Suprapubic skin (tissue), 4 donors: ENCODE data around the gene NACC2. TPM values are rescaled to one million over a fixed set of nuclear protein-coding genes. Genes with fewer than 3 reads are reported as not detected.

Experiments used
- DNase-seq, 2 donors: peaks; one replicate each; pipeline ENCODE4 v3.0.0-alpha.2; 2019; ENCODE audit warnings: low spot score in 2 of 2
- H3K27ac ChIP-seq: fragments of 200-600 bp; sonication (generic); one replicate; pipeline ENCODE4 v1.5.1; 2019
- H3K27me3 ChIP-seq: fragments of 200-600 bp; sonication (generic); one replicate; pipeline ENCODE4 v1.5.1; 2019
- H3K36me3 ChIP-seq: fragments of 200-600 bp; sonication (generic); one replicate; pipeline ENCODE4 v1.5.1; 2019
- H3K4me1 ChIP-seq: fragments of 200-600 bp; sonication (generic); one replicate; pipeline ENCODE4 v1.5.1; 2019
- H3K4me3 ChIP-seq: fragments of 200-600 bp; sonication (generic); one replicate; pipeline ENCODE4 v1.5.1; 2019; ENCODE audit warnings: mild to moderate bottlenecking
- H3K9me3 ChIP-seq: fragments of 200-600 bp; sonication (generic); one replicate; pipeline ENCODE4 v1.5.1; 2019
- EP300 ChIP-seq: sonication (generic); formaldehyde crosslinking; IDR thresholded peaks from one replicate; pipeline ENCODE4 v1.6.1; 2017; ENCODE audit warnings: antibody characterized with exemption
- POLR2A ChIP-seq, 2 donors: fragments of 450-650 bp; IDR thresholded peaks; one replicate each; pipeline ENCODE4 v1.6.1; 2017; ENCODE audit warnings: antibody characterized with exemption in 2 of 2, mild to moderate bottlenecking in 2 of 2, moderate library complexity in 2 of 2
- POLR2AphosphoS5 ChIP-seq, 3 donors: sonication (generic); formaldehyde crosslinking; IDR thresholded peaks; one replicate each; pipeline ENCODE4 v1.6.1; 2017; ENCODE audit warnings: antibody characterized with exemption in 3 of 3
- WGBS: methylation state at CpG from one replicate; pipeline ENCODE4 v1.1.5; 2018; 5-methylcytosine and 5-hydroxymethylcytosine counted together
- total RNA-seq, 4 donors: library from RNA; depleted of rRNA; stranded (reverse); fragments of >200 nt; gene quantifications; one replicate each; pipeline ENCODE4 v1.1.0, GENCODE V29; 2016
- TF ChIP-seq, protein P1 (sequence below), 2 donors: fragments of 200-600 bp in 1 of 2; fragments of 450-650 bp in 1 of 2; sonication (generic) in 1 of 2; IDR thresholded peaks; one replicate each; pipeline ENCODE4 v1.5.1; 2016 to 2019; ENCODE audit warnings: antibody characterized with exemption in 2 of 2, mild to moderate bottlenecking in 1 of 2, moderate library complexity in 1 of 2

NACC2 gene
- total RNA-seq, 4 donors from 2014 or later, result 12.1 to 14.9 (median 13.7) TPM

DNA sequence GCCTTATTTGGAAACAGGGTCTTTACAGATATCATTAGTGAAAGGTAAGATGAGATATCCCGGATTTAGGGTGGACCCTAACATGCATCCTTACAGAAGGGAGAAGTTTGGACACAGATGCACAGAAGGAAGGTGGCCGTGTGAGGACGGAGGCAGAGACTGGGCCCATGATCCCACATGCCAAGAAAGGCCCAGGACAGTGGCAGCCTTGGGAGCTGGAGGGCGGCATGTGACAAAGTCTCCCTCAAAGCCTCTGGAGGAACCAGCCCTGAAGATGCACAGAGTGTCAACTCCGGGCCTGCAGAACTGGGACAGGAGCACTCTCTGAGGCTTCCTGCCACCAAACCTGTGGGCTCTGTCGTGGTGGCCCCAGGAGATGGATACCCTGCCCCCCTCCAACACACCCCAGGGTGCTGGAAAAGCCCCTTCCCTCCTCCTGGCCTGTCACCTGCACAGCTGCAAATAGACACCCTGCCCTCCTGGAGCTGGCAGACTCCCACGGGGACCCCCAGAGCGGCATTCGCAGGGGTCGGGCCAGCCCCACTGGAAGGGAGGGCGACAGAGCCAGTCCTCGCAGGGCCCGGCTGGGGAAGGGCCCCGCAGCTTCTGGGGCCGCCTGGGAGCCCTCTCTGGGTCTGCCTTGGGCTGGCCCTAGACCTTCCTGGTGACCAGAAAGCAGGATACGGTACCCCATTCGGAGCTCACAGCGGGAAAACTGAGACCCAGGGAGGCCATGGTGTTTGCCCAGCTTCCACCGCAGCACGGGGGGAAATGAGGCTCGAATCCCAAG is 7.9 kb downstream of the NACC2 start:
- no peak overlapping the region for H3K4me3 ChIP-seq
- peaks cover 59% of the 10 kb centered on the region for H3K4me1 ChIP-seq
- 83% methylated on average over 11 of the region's 21 CpGs for WGBS
- no peak overlapping the region for H3K27ac ChIP-seq
- DNase-seq, result no peak
- peaks cover 5% of the 10 kb centered on the region for H3K36me3 ChIP-seq
- H3K9me3 ChIP-seq, result no peaks in the 10 kb centered on the region
- no peaks in the 10 kb centered on the region for H3K27me3 ChIP-seq
- TF ChIP-seq POLR2AphosphoS5 (IDR thresholded peaks at IDR 0.05) (no peak), POLR2A (IDR thresholded peaks at IDR 0.05) (no peak), EP300 (no peak)
- TF ChIP-seq, protein P1, sequence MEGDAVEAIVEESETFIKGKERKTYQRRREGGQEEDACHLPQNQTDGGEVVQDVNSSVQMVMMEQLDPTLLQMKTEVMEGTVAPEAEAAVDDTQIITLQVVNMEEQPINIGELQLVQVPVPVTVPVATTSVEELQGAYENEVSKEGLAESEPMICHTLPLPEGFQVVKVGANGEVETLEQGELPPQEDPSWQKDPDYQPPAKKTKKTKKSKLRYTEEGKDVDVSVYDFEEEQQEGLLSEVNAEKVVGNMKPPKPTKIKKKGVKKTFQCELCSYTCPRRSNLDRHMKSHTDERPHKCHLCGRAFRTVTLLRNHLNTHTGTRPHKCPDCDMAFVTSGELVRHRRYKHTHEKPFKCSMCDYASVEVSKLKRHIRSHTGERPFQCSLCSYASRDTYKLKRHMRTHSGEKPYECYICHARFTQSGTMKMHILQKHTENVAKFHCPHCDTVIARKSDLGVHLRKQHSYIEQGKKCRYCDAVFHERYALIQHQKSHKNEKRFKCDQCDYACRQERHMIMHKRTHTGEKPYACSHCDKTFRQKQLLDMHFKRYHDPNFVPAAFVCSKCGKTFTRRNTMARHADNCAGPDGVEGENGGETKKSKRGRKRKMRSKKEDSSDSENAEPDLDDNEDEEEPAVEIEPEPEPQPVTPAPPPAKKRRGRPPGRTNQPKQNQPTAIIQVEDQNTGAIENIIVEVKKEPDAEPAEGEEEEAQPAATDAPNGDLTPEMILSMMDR (IDR thresholded peaks at IDR 0.05), result no peak

DNA sequence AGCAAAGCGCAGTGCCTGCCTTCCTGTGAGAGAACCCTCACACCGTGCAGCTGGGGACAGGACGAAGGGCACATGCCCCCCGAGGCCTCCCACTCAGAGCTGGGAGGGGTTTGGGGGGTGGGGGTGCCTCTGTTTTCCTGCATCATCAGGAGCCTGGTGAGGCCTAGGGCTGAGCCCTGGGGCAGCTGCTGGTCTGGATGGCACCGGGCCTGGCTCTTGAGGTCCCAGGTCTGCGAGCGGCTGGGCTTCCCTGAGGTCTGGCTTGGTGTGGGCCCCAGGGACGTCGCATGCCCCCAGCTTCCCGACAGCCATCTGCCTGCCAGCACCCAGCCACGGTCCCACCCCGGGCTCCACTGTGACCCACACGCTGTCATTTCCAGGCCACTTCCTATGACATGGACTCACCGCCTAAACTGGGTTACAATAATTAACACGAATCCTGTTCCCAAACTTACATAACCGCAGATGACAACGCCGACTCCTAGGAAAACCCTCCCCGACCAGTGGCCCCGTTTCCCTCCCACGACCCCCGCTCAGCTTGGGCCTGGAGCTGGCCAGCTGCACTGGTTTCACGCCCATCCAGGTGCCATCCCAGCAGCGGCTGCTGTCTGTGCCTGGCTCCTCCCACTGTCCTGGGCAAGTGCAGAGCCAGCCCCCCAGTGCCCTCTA is 8.7 kb downstream of the NACC2 start:
- Histone ChIP-seq H3K36me3 (peaks cover 5% of the 10 kb centered on the region), H3K9me3 (no peaks in the 10 kb centered on the region), H3K27ac (no peak overlapping the region), H3K4me3 (no peak overlapping the region), H3K27me3 (no peaks in the 10 kb centered on the region), H3K4me1 (peaks cover 59% of the 10 kb centered on the region)
- peak in 1 of 2 donors; percentile 62 for DNase-seq
- 91% methylated on average over 7 of the region's 24 CpGs for WGBS
- TF ChIP-seq POLR2A (IDR thresholded peaks at IDR 0.05) (no peak), POLR2AphosphoS5 (IDR thresholded peaks at IDR 0.05) (no peak), EP300 (no peak)
- TF ChIP-seq, protein P1 (IDR thresholded peaks at IDR 0.05), result no peak

DNA sequence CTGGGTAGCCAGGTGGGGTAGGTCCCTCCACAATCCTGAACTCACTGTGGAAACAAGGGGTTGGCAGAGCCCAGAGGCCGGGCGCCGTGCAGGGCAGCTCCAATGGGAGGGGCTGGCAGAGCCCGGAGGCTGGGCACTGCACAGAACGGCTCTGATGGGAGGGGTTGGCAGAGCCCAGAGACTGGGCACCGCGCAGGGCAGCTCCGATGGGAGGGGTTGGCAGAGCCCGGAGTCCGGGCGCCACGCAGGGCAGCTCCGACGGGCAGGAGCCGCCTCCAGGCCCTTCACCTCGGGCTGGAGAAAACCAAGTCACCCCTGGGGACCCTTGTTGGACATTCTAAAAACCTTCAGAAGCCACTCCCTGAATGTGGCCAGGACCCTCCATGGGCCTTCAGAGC is 9.3 kb downstream of the NACC2 start:
- Histone ChIP-seq H3K4me3 (no peak overlapping the region), H3K4me1 (peaks cover 59% of the 10 kb centered on the region), H3K27me3 (no peaks in the 10 kb centered on the region), H3K9me3 (no peaks in the 10 kb centered on the region), H3K36me3 (peaks cover 5% of the 10 kb centered on the region), H3K27ac (no peak overlapping the region)
- TF ChIP-seq POLR2AphosphoS5 (IDR thresholded peaks at IDR 0.05), result no peak
- no peak for TF ChIP-seq EP300
- TF ChIP-seq, protein P1 (IDR thresholded peaks at IDR 0.05), result no peak
- no peak for TF ChIP-seq POLR2A (IDR thresholded peaks at IDR 0.05)
- DNase-seq, result no peak
- WGBS, result 45% methylated on average over 4 of the region's 16 CpGs

DNA sequence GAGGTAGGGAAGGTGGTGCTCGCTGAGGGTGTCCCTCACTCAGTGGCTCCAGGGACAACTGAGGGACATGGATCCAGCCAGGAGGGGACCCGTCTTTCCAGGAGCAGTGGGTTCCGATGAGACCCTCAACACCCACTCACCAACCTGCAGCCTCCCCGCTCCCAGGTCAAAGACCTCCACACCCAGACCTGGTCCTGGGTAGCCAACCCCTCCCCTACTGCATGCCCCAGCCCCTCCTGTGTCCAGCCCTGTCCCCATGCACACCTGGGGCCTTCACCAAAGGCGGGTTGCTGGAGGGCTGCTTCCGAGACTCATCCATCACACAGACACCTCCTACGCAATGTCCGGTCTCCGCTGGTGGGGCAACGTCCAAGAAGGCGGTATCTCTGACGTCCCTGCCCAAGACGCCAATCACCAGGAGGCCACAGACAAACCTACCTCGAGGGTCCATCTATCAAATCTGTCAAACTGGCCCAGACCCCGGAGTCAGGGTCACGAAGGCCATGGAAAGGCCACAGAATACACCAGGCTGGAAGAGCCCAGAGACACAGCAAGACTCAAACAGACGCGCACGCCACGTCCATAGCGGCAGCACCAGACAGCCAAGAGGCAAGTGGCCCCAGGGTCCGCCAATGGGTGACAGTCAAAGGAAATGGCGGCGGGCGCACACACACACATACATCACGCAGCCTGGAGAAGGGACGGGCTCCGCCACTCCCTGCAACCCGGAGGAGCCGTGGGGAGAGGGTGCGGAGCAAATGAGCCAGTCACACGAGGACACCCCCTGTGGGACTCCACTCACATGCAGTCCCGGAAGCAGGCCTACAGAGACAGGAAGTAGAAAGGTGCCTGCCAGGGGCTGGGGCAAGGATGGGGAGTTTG is 10.8 kb downstream of the NACC2 start:
- 89% methylated on average over 23 of the region's 33 CpGs for WGBS
- no peak for DNase-seq

More for the DNA sequence above, 10.8 kb downstream of the NACC2 start:
- Histone ChIP-seq H3K27ac (no peak overlapping the region), H3K27me3 (no peaks in the 10 kb centered on the region), H3K4me1 (peaks cover 51% of the 10 kb centered on the region), H3K36me3 (peaks cover 5% of the 10 kb centered on the region), H3K4me3 (no peak overlapping the region), H3K9me3 (no peaks in the 10 kb centered on the region)
- no peak for TF ChIP-seq EP300
- no peak for TF ChIP-seq POLR2AphosphoS5 (IDR thresholded peaks at IDR 0.05)
- TF ChIP-seq, protein P1 (IDR thresholded peaks at IDR 0.05), result no peak
- no peak for TF ChIP-seq POLR2A (IDR thresholded peaks at IDR 0.05)
